Stimulated activated CD4-positive, alpha-beta T cell treated with anti-CD3 and anti-CD28 coated beads, TNF-alpha, amount 100 ng/mL, for 24 hours (primary cell): ENCODE measurements around the gene MAN1A1.
A peak's percentile ranks its signal among the peaks of the same experiment; 100 is the strongest.

ENCODE experiments used
- DNase-seq, 3 experiments: peaks; one replicate each; pipeline ENCODE4 v3.0.0-alpha.2; 2020; ENCODE audit warnings: low read depth in 3 of 3

The MAN1A1 gene

GRCh38 chr6:119326291-119327005 is 23.1 kb downstream of the MAN1A1 start:
- DNase-seq: no peak

GRCh38 chr6:119325559-119326265 is 23.8 kb downstream of the MAN1A1 start:
- DNase-seq: no peak

GRCh38 chr6:119324718-119325117 is 24.8 kb downstream of the MAN1A1 start:
- no peak for DNase-seq

GRCh38 chr6:119323931-119324330 is 25.6 kb downstream of the MAN1A1 start:
- DNase-seq: no peak

- DNase-seq: no peak
Observed at GRCh38 chr6:119323478-119323877, 26.1 kb downstream of the MAN1A1 start.

- DNase-seq: no peak
Observed at GRCh38 chr6:119322715-119323350, 26.7 kb downstream of the MAN1A1 start.

GRCh38 chr6:119322034-119322433 is 27.5 kb downstream of the MAN1A1 start:
- no peak for DNase-seq

- DNase-seq: no peak
Observed at GRCh38 chr6:119319694-119320093, 29.9 kb downstream of the MAN1A1 start.

GRCh38 chr6:119318730-119319129 is 30.8 kb downstream of the MAN1A1 start:
- no peak for DNase-seq

GRCh38 chr6:119318176-119318575 is 31.4 kb downstream of the MAN1A1 start:
- DNase-seq: no peak

- DNase-seq: no peak
Observed at GRCh38 chr6:119317007-119317406, 32.6 kb downstream of the MAN1A1 start.

GRCh38 chr6:119314885-119315272 is 34.7 kb downstream of the MAN1A1 start:
- DNase-seq: no peak

GRCh38 chr6:119313937-119314884 is 35.4 kb downstream of the MAN1A1 start:
- no peak for DNase-seq

GRCh38 chr6:119312875-119313338 is 36.7 kb downstream of the MAN1A1 start:
- peak in 1 of 3 experiments; percentile 23 for DNase-seq

GRCh38 chr6:119312441-119312840 is 37.1 kb downstream of the MAN1A1 start:
- DNase-seq: no peak

- DNase-seq: no peak
Observed at GRCh38 chr6:119311514-119312142, 37.9 kb downstream of the MAN1A1 start.

- DNase-seq: no peak
Observed at GRCh38 chr6:119310486-119311036, 39.0 kb downstream of the MAN1A1 start.

- DNase-seq: no peak
Observed at GRCh38 chr6:119308991-119309657, 40.4 kb downstream of the MAN1A1 start.

GRCh38 chr6:119308048-119308570 is 41.5 kb downstream of the MAN1A1 start:
- DNase-seq: no peak

GRCh38 chr6:119307056-119307455 is 42.5 kb downstream of the MAN1A1 start:
- DNase-seq: no peak
